Gastroesophageal sphincter (tissue), 3 donors: ENCODE data around the gene MXD3.

Experiments
- EP300 ChIP-seq: sonication (generic); formaldehyde crosslinking; IDR thresholded peaks from one replicate; pipeline ENCODE4 v1.6.1; 2017; ENCODE audit warnings: antibody characterized with exemption, mild to moderate bottlenecking
- POLR2A ChIP-seq, 2 donors: fragments of 450-650 bp; IDR thresholded peaks; one replicate each; pipeline ENCODE4 v1.6.1; 2017; ENCODE audit warnings: antibody characterized with exemption in 2 of 2, mild to moderate bottlenecking in 2 of 2, moderate library complexity in 1 of 2
- POLR2AphosphoS5 ChIP-seq: sonication (generic); formaldehyde crosslinking; IDR thresholded peaks from one replicate; pipeline ENCODE4 v1.6.1; 2017; ENCODE audit warnings: antibody characterized with exemption
- TF ChIP-seq, protein P1 (sequence below), 4 experiments: fragments of 200-600 bp in 2 of 4; fragments of 450-650 bp in 2 of 4; sonication (generic) in 1 of 4; IDR thresholded peaks; one replicate each; pipeline ENCODE4 v1.5.1; 2017 to 2019; ENCODE audit warnings: antibody characterized with exemption in 4 of 4, mild to moderate bottlenecking in 2 of 4, moderate library complexity in 2 of 4

DNA sequence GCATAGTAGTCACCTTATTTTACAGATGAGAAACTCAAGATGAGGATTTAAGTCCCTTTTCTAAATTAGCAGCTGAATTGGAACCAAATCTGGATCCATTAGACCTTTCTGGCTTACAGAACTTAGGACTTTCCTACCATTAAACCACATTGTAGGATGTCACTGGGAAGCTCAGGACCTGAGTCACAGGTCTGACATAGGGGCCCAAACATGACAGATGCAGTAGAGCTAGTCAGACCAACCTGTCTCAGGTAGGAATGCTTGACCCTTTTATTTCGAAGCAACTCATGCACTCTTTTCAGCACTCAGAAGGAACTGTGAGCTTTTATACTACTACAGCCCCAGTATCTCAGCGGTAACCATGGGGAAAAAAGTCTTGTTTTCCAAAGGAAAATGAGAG is 10.7 kb downstream of the MXD3 start:
- TF ChIP-seq, protein P1, sequence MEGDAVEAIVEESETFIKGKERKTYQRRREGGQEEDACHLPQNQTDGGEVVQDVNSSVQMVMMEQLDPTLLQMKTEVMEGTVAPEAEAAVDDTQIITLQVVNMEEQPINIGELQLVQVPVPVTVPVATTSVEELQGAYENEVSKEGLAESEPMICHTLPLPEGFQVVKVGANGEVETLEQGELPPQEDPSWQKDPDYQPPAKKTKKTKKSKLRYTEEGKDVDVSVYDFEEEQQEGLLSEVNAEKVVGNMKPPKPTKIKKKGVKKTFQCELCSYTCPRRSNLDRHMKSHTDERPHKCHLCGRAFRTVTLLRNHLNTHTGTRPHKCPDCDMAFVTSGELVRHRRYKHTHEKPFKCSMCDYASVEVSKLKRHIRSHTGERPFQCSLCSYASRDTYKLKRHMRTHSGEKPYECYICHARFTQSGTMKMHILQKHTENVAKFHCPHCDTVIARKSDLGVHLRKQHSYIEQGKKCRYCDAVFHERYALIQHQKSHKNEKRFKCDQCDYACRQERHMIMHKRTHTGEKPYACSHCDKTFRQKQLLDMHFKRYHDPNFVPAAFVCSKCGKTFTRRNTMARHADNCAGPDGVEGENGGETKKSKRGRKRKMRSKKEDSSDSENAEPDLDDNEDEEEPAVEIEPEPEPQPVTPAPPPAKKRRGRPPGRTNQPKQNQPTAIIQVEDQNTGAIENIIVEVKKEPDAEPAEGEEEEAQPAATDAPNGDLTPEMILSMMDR (IDR thresholded peaks at IDR 0.05) = no peak
- no peak for TF ChIP-seq POLR2A (IDR thresholded peaks at IDR 0.05)
- TF ChIP-seq POLR2AphosphoS5 = no peak
- TF ChIP-seq EP300 = no peak
